GM10248 (cell line): ENCODE measurements around the gene SHISAL2B.
"Not testable (repeated sequence)": the region's sequence is repeated elsewhere in the genome, so short reads cannot be mapped to it uniquely, and the experiment has no call there.

Experiments used
- CTCF ChIA-PET: fragments of 300-600 bp; sonication (Branson Sonifier 250); formaldehyde crosslinking; extraction: SDS; loops from one replicate; lab custom pipeline; 2021; ENCODE audit warnings: antibody characterized with exemption; lab: Yijun Ruan, JAX
- POLR2A ChIA-PET: fragments of 350-650 bp; sonication (Branson Sonifier 250); formaldehyde crosslinking; extraction: SDS; loops from one replicate; lab custom pipeline; 2020; ENCODE audit warnings: antibody characterized with exemption; lab: Yijun Ruan, JAX
- DNase-seq: peaks from one replicate; pipeline ENCODE4 v3.0.0; 2012; ENCODE audit errors: extremely low spot score
- CTCF ChIP-seq: IDR thresholded peaks from 2 replicates; pipeline ENCODE4 v1.5.1; 2012; ENCODE audit warnings: mild to moderate bottlenecking, low read depth; ENCODE audit errors: extremely low read depth, missing control alignments, control extremely low read depth

The SHISAL2B gene

GRCh38 chr5:64688965-64689364 lies 1.3 kb upstream of the SHISAL2B start:
- no peak for DNase-seq
- ChIA-PET POLR2A (no interaction called here), CTCF (interaction anchor here (1.7 kb wide), 1 partner anchor 10 kb away, joined by 4 read pairs; no protein-coding TSS in a partner anchor)
- TF ChIP-seq CTCF = no peak

GRCh38 chr5:64690104-64690416 lies 243 bp upstream of the SHISAL2B start:
- DNase-seq = no peak
- ChIA-PET CTCF (interaction anchor here (1.1 to 1.7 kb wide), 3 partner anchors 11 to 77 kb away, joined by 3 to 4 read pairs (median 3); no protein-coding TSS in a partner anchor), POLR2A (no interaction called here)
- no peak for TF ChIP-seq CTCF

DNA sequence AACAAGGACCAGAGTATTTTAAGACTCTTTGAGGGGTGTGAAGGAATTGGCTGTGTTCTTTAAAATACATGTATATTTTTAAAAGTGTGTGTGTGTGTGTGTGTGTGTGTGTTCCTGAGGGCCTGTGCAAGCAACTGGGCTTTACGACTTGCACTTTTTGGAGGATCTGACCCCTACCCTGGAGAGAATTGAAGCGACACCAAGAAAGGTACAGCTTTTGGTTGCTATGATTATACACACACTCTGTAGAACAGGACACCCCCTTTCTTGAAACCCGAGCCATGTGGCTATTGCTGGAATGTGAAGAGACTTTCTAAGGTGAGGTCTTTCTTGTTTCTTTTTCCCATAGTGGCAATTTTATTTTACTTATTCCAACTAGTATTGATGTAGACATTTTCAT lies 988 bp downstream of the SHISAL2B start:
- ChIA-PET POLR2A (no interaction called here), CTCF (interaction anchor here (1.0 to 1.7 kb wide), 5 partner anchors 15 to 93 kb away, joined by 3 to 8 read pairs (median 3); no protein-coding TSS in a partner anchor)
- DNase-seq = no peak
- no peak for TF ChIP-seq CTCF

- ChIA-PET POLR2A (no interaction called here), CTCF (no interaction called here)
- no peak for DNase-seq
- no peak for TF ChIP-seq CTCF
Observed at GRCh38 chr5:64693636-64694035, 3.3 kb downstream of the SHISAL2B start.

DNA sequence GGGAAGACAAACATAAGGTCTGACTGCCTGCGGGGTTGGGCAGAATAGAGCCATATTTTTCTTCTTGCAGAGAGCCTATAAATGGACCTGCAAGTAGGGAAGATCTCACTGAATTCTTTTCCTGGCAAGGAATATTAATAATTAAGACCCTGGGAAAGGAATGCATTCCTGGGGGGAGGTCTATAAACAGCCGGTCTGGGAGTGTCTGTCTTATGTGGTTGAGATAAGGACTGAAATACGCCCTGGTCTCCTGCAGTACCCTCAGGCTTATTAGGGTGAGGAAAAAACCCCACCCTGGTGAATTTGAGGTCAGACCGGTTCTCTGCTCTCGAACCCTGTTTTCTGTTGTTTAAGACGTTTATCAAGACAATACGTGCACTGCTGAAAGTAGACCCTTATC lies 6.1 kb downstream of the SHISAL2B start:
- CTCF ChIA-PET = not testable (repeated sequence)

GRCh38 chr5:64700765-64701164 lies 10.5 kb downstream of the SHISAL2B start:
- CTCF ChIA-PET = no interaction called here
- TF ChIP-seq CTCF = no peak
- POLR2A ChIA-PET = no interaction called here
- no peak for DNase-seq

More for the DNA sequence above, 6.1 kb downstream of the SHISAL2B start:
- DNase-seq, POLR2A ChIA-PET: not testable (repeated sequence)

DNA sequence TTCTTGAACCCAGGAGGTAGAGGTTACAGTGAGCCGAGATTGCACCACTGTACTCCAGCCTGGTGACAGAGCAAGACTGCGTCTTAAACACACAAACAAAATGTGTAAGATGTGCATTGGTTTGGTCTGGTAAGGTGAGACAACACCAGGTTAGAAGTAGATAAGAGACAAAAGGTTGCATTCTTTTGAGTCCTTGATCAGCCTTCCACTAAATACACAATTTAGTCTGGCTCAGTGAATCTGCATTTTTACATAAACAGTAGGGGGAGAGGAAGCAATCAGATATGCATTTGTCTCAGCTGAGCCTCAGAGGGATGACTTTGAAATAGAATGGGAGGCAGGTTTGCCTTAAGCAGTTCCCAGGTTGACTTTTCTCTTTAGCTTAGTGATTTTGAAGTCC lies 15.8 kb downstream of the SHISAL2B start:
- DNase-seq, POLR2A ChIA-PET: not testable (repeated sequence)
- CTCF ChIA-PET = interaction anchor here (1.3 to 2.5 kb wide), 4 partner anchors 8 to 25 kb away, joined by 3 to 8 read pairs (median 6); no protein-coding TSS in a partner anchor

GRCh38 chr5:64707191-64707590 lies 16.9 kb downstream of the SHISAL2B start:
- DNase-seq = no peak
- no peak for TF ChIP-seq CTCF
- ChIA-PET POLR2A (no interaction called here), CTCF (interaction anchor here (1.8 to 2.5 kb wide), 3 partner anchors 9 to 15 kb away, joined by 5 to 8 read pairs (median 7); no protein-coding TSS in a partner anchor)

- POLR2A ChIA-PET, DNase-seq, CTCF ChIA-PET: not testable (repeated sequence)
Observed at GRCh38 chr5:64714495-64714894, 24.2 kb downstream of the SHISAL2B start.
